ENCODE data around the gene FGF14. TPM values are rescaled to one million over a fixed set of nuclear protein-coding genes. Genes with fewer than 3 reads are reported as not detected.

The FGF14 gene
- total RNA-seq, 1 donor from 2014 or later: 0.23 TPM

GRCh38 chr13:102042746-102043145, 359.1 kb downstream of the FGF14 start:
- Histone ChIP-seq H3K9ac (ENCODE audit: low read length) (no peak overlapping the region), H3K4me3 (ENCODE audit: insufficient read depth, low read depth, low read length) (no peak overlapping the region)
- no peak overlapping the region for H3K4me3 Mint-ChIP-seq (ENCODE audit: unreplicated experiment)

DNA sequence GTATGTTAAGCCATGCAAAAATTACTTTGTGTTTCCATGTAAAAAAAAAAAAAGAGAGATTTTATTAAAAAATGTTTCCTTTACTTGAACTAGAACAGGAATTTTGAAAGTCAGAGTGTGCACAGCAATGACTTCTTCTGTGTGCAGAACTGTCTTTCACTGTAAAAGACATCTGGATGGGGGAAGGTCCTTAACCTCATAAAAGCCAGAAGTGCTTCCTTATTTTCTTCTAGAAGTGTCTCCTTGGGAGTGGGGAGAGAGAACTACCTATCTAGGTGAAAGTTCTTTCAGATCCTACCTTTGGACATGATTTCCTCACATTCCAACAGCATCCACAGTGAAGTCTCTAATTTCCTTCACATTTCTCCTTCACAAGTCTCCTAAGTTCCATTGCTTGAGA, 360.3 kb downstream of the FGF14 start:
- peaks cover 2% of the 10 kb centered on the region for H3K4me1 Mint-ChIP-seq (ENCODE audit: low read depth, unreplicated experiment)
- H3K4me2 ChIP-seq (ENCODE audit: low read length): no peak overlapping the region
- H3K27me3 Mint-ChIP-seq (ENCODE audit: low read depth, unreplicated experiment): no peaks in the 10 kb centered on the region

More at GRCh38 chr13:102042746-102043145, 359.1 kb downstream of the FGF14 start:
- Mint-ChIP-seq H3K27ac (ENCODE audit: unreplicated experiment) (no peak overlapping the region), H3K4me1 (ENCODE audit: low read depth, unreplicated experiment) (peaks cover 2% of the 10 kb centered on the region), H3K27me3 (ENCODE audit: low read depth, unreplicated experiment) (no peaks in the 10 kb centered on the region), H3K9me3 (ENCODE audit: unreplicated experiment) (no peaks in the 10 kb centered on the region), H3K36me3 (ENCODE audit: low read depth, unreplicated experiment) (no peaks in the 10 kb centered on the region)
- H4K20me1 ChIP-seq (ENCODE audit: insufficient read depth, low read length): no peaks in the 10 kb centered on the region
- no peak for TF ChIP-seq EZH2 (IDR thresholded peaks at IDR 0.05; ENCODE audit: insufficient read depth, low read length)
- TF ChIP-seq, protein P1, sequence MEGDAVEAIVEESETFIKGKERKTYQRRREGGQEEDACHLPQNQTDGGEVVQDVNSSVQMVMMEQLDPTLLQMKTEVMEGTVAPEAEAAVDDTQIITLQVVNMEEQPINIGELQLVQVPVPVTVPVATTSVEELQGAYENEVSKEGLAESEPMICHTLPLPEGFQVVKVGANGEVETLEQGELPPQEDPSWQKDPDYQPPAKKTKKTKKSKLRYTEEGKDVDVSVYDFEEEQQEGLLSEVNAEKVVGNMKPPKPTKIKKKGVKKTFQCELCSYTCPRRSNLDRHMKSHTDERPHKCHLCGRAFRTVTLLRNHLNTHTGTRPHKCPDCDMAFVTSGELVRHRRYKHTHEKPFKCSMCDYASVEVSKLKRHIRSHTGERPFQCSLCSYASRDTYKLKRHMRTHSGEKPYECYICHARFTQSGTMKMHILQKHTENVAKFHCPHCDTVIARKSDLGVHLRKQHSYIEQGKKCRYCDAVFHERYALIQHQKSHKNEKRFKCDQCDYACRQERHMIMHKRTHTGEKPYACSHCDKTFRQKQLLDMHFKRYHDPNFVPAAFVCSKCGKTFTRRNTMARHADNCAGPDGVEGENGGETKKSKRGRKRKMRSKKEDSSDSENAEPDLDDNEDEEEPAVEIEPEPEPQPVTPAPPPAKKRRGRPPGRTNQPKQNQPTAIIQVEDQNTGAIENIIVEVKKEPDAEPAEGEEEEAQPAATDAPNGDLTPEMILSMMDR (IDR thresholded peaks at IDR 0.05; ENCODE audit: insufficient read depth, low read depth, low read length): no peak
- H3K36me3 ChIP-seq (ENCODE audit: insufficient read depth, low read length): no peaks in the 10 kb centered on the region
- FAIRE-seq (no peak), DNase-seq (ENCODE audit: low read depth) (no peak)
- no peak overlapping the region for H2AFZ ChIP-seq (ENCODE audit: low read depth, low read length)
- no peaks in the 10 kb centered on the region for H3K9me3 ChIP-seq (ENCODE audit: insufficient read depth, low read depth, low read length)
- no peaks in the 10 kb centered on the region for H3K4me1 ChIP-seq (ENCODE audit: insufficient read depth, low read length)
- no peak overlapping the region for H3K27ac ChIP-seq (ENCODE audit: low read depth, low read length)
- H3K4me2 ChIP-seq (ENCODE audit: low read length): no peak overlapping the region
- H3K79me2 ChIP-seq (ENCODE audit: insufficient read depth, low read length): no peaks in the 10 kb centered on the region
- H3K27me3 ChIP-seq (ENCODE audit: insufficient read depth, low read length): no peaks in the 10 kb centered on the region

DNA sequence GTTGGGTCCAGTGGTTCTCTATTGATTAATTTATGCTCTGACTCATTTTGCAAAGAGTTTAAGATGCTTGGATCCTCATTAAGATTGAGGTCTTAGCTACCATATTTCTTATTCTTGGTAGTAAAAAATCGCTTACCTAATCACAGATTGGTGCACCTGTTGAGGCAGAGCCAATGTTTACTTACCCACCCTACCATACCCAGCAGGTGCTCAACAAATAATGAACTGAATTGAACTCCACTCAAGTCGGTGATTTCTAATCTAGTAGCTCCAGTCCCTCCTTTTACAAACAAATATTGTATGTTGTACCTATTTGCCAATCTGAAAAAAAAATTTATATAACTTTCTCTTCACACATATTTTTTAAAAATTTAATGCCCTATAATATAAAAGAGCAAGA, 361.0 kb downstream of the FGF14 start:
- Histone ChIP-seq H3K4me3 (ENCODE audit: insufficient read depth, low read depth, low read length) (no peak overlapping the region), H3K79me2 (ENCODE audit: insufficient read depth, low read length) (no peaks in the 10 kb centered on the region), H4K20me1 (ENCODE audit: insufficient read depth, low read length) (no peaks in the 10 kb centered on the region), H3K36me3 (ENCODE audit: insufficient read depth, low read length) (no peaks in the 10 kb centered on the region), H3K4me2 (ENCODE audit: low read length) (no peak overlapping the region), H3K27me3 (ENCODE audit: insufficient read depth, low read length) (no peaks in the 10 kb centered on the region), H3K9ac (ENCODE audit: low read length) (no peak overlapping the region), H2AFZ (ENCODE audit: low read depth, low read length) (no peak overlapping the region), H3K27ac (ENCODE audit: low read depth, low read length) (no peak overlapping the region), H3K4me1 (ENCODE audit: insufficient read depth, low read length) (no peaks in the 10 kb centered on the region), H3K9me3 (ENCODE audit: insufficient read depth, low read depth, low read length) (no peaks in the 10 kb centered on the region)
- no peaks in the 10 kb centered on the region for H3K4me1 Mint-ChIP-seq (ENCODE audit: low read depth, unreplicated experiment)
- no peaks in the 10 kb centered on the region for H3K36me3 Mint-ChIP-seq (ENCODE audit: low read depth, unreplicated experiment)
- FAIRE-seq (no peak), DNase-seq (ENCODE audit: low read depth) (no peak)
- TF ChIP-seq, protein P1 (IDR thresholded peaks at IDR 0.05; ENCODE audit: insufficient read depth, low read depth, low read length): no peak
- no peak for TF ChIP-seq EZH2 (IDR thresholded peaks at IDR 0.05; ENCODE audit: insufficient read depth, low read length)
- H3K27me3 Mint-ChIP-seq (ENCODE audit: low read depth, unreplicated experiment): no peaks in the 10 kb centered on the region
- no peak overlapping the region for H3K4me3 Mint-ChIP-seq (ENCODE audit: unreplicated experiment)
- H3K9me3 Mint-ChIP-seq (ENCODE audit: unreplicated experiment): peaks cover under 1% of the 10 kb centered on the region
- no peak overlapping the region for H3K27ac Mint-ChIP-seq (ENCODE audit: unreplicated experiment)

More for the DNA sequence above, 360.3 kb downstream of the FGF14 start:
- H3K4me3 ChIP-seq (ENCODE audit: insufficient read depth, low read depth, low read length): no peak overlapping the region
- H3K9me3 ChIP-seq (ENCODE audit: insufficient read depth, low read depth, low read length): no peaks in the 10 kb centered on the region
- no peaks in the 10 kb centered on the region for H3K4me1 ChIP-seq (ENCODE audit: insufficient read depth, low read length)
- H3K4me3 Mint-ChIP-seq (ENCODE audit: unreplicated experiment): no peak overlapping the region
- no peak overlapping the region for H2AFZ ChIP-seq (ENCODE audit: low read depth, low read length)
- FAIRE-seq (no peak), DNase-seq (ENCODE audit: low read depth) (no peak)
- TF ChIP-seq EZH2 (IDR thresholded peaks at IDR 0.05; ENCODE audit: insufficient read depth, low read length): no peak
- TF ChIP-seq, protein P1 (IDR thresholded peaks at IDR 0.05; ENCODE audit: insufficient read depth, low read depth, low read length): no peak
- no peaks in the 10 kb centered on the region for H4K20me1 ChIP-seq (ENCODE audit: insufficient read depth, low read length)
- no peaks in the 10 kb centered on the region for H3K27me3 ChIP-seq (ENCODE audit: insufficient read depth, low read length)
- H3K79me2 ChIP-seq (ENCODE audit: insufficient read depth, low read length): no peaks in the 10 kb centered on the region
- no peaks in the 10 kb centered on the region for H3K9me3 Mint-ChIP-seq (ENCODE audit: unreplicated experiment)
- no peaks in the 10 kb centered on the region for H3K36me3 Mint-ChIP-seq (ENCODE audit: low read depth, unreplicated experiment)
- no peak overlapping the region for H3K9ac ChIP-seq (ENCODE audit: low read length)
- H3K27ac ChIP-seq (ENCODE audit: low read depth, low read length): no peak overlapping the region
- no peak overlapping the region for H3K27ac Mint-ChIP-seq (ENCODE audit: unreplicated experiment)
- H3K36me3 ChIP-seq (ENCODE audit: insufficient read depth, low read length): no peaks in the 10 kb centered on the region

Data from astrocyte (in vitro differentiated cells and primary cell).